ENCODE measurements around the gene ANKRD29.

DNA sequence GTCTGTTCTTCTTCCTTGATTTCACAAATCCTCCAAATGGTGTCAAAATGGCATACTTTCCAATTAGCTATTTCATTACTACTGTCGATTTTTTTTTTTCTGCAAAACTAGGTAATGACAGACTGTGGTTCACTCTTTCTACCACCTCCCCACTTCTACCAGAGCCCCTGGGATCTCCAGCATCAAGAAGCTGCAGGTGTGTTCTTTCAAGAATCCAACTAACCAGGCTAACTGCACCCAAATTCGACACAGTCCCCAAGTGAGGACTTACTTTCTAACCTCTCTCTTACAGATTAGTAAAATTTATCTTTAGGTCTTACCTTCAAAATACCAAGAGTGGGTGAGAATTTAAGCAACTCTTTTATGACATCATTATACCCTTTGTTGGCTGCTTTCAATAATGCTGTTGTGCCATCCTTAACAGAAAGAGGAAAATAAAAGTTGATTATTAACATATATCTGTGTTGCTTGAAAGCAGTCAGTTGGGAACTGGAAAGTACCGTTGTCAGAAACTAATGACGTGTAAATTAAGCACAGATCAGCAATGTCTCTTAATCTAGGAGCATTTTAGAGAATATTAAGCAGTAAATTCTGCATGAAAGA is 45.2 kb downstream of the ANKRD29 start:
- TF ChIP-seq, protein P1, sequence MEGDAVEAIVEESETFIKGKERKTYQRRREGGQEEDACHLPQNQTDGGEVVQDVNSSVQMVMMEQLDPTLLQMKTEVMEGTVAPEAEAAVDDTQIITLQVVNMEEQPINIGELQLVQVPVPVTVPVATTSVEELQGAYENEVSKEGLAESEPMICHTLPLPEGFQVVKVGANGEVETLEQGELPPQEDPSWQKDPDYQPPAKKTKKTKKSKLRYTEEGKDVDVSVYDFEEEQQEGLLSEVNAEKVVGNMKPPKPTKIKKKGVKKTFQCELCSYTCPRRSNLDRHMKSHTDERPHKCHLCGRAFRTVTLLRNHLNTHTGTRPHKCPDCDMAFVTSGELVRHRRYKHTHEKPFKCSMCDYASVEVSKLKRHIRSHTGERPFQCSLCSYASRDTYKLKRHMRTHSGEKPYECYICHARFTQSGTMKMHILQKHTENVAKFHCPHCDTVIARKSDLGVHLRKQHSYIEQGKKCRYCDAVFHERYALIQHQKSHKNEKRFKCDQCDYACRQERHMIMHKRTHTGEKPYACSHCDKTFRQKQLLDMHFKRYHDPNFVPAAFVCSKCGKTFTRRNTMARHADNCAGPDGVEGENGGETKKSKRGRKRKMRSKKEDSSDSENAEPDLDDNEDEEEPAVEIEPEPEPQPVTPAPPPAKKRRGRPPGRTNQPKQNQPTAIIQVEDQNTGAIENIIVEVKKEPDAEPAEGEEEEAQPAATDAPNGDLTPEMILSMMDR (IDR thresholded peaks at IDR 0.05), result no peak
- TF ChIP-seq POLR2A (IDR thresholded peaks at IDR 0.05), result no peak

All from prostate gland (tissue), 2 donors.